BLaER1 treated with 17β-estradiol and CSF1 and Interleukin-3, amounts not matched to agents 10 nM and 100 nM (cell line): ENCODE data around the gene SH3GL2.

Source experiments
- H3K27ac ChIP-seq, 11 experiments: shearing (Covaris generic); formaldehyde crosslinking; 2 replicates each; pipeline ENCODE4 v1.8.1; 2022
- H3K27me3 ChIP-seq, 11 experiments: shearing (Covaris generic); formaldehyde crosslinking; 2 replicates each; pipeline ENCODE4 v1.8.1; 2022
- H3K36me3 ChIP-seq, 11 experiments: shearing (Covaris generic); formaldehyde crosslinking; 2 replicates each; pipeline ENCODE4 v1.8.1; 2022
- H3K4me1 ChIP-seq, 10 experiments: shearing (Covaris generic); formaldehyde crosslinking; 2 replicates each; pipeline ENCODE4 v1.8.1; 2022
- H3K4me2 ChIP-seq, 11 experiments: shearing (Covaris generic); formaldehyde crosslinking; 2 replicates each; pipeline ENCODE4 v1.8.1; 2022
- H3K4me3 ChIP-seq, 10 experiments: shearing (Covaris generic); formaldehyde crosslinking; 2 replicates each; pipeline ENCODE4 v1.8.1; 2022
- H3K9ac ChIP-seq, 11 experiments: shearing (Covaris generic); formaldehyde crosslinking; 2 replicates each; pipeline ENCODE4 v1.8.1; 2022
- H3K9me3 ChIP-seq, 11 experiments: shearing (Covaris generic); formaldehyde crosslinking; replicated peaks in 1 of 11; 2 replicates each; pipeline ENCODE4 v1.8.1; 2022
- H4K20me1 ChIP-seq, 11 experiments: shearing (Covaris generic); formaldehyde crosslinking; 2 replicates each; pipeline ENCODE4 v1.8.1; 2022
- Cebpa-rat ChIP-seq, 11 experiments: shearing (Covaris generic); IDR thresholded peaks; 2 replicates each; pipeline ENCODE4 v1.8.1; 2022

The SH3GL2 gene

GRCh38 chr9:17636821-17637220 is 58.0 kb downstream of the SH3GL2 start:
- H3K4me3 ChIP-seq, result no peak overlapping the region
- H3K9me3 ChIP-seq, result no peaks in the 10 kb centered on the region
- no peak overlapping the region for H3K9ac ChIP-seq
- H3K4me1 ChIP-seq, result no peaks in the 10 kb centered on the region
- H3K27me3 ChIP-seq, result no peaks in the 10 kb centered on the region
- H3K36me3 ChIP-seq, result no peaks in the 10 kb centered on the region
- no peak overlapping the region for H3K4me2 ChIP-seq
- H3K27ac ChIP-seq, result no peak overlapping the region
- no peak for TF ChIP-seq Cebpa-rat (IDR thresholded peaks at IDR 0.05)
- no peaks in the 10 kb centered on the region for H4K20me1 ChIP-seq

- no peaks in the 10 kb centered on the region for H3K36me3 ChIP-seq
- H3K9me3 ChIP-seq, result no peaks in the 10 kb centered on the region
- H3K9ac ChIP-seq, result no peak overlapping the region
- H3K27me3 ChIP-seq, result no peaks in the 10 kb centered on the region
- H3K27ac ChIP-seq, result no peak overlapping the region
- H4K20me1 ChIP-seq, result no peaks in the 10 kb centered on the region
- no peak overlapping the region for H3K4me3 ChIP-seq
- no peak overlapping the region for H3K4me2 ChIP-seq
- no peak for TF ChIP-seq Cebpa-rat (IDR thresholded peaks at IDR 0.05)
- H3K4me1 ChIP-seq, result no peaks in the 10 kb centered on the region
These were observed 58.4 kb downstream of the SH3GL2 start for GRCh38 chr9:17637229-17637628.

GRCh38 chr9:17648516-17648915 is 69.7 kb downstream of the SH3GL2 start:
- no peak overlapping the region for H3K27ac ChIP-seq
- H3K4me3 ChIP-seq, result no peak overlapping the region
- no peak overlapping the region for H3K9ac ChIP-seq
- TF ChIP-seq Cebpa-rat (IDR thresholded peaks at IDR 0.05), result no peak
- no peaks in the 10 kb centered on the region for H4K20me1 ChIP-seq
- H3K27me3 ChIP-seq, result no peaks in the 10 kb centered on the region
- no peaks in the 10 kb centered on the region for H3K36me3 ChIP-seq
- H3K4me1 ChIP-seq, result no peaks in the 10 kb centered on the region
- H3K4me2 ChIP-seq, result no peak overlapping the region
- H3K9me3 ChIP-seq, result peaks cover 0 to 4% (median 0%) of the 10 kb centered on the region in 11 experiments; a peak in 1 of 22 replicates

GRCh38 chr9:17651725-17652124 is 72.9 kb downstream of the SH3GL2 start:
- Histone ChIP-seq H3K27ac (no peak overlapping the region), H3K36me3 (no peaks in the 10 kb centered on the region), H3K4me3 (no peak overlapping the region), H3K4me1 (no peaks in the 10 kb centered on the region), H3K4me2 (no peak overlapping the region), H3K9me3 (no peaks in the 10 kb centered on the region), H3K9ac (no peak overlapping the region), H3K27me3 (no peaks in the 10 kb centered on the region), H4K20me1 (no peaks in the 10 kb centered on the region)
- no peak for TF ChIP-seq Cebpa-rat (IDR thresholded peaks at IDR 0.05)

- Histone ChIP-seq H4K20me1 (no peaks in the 10 kb centered on the region), H3K9me3 (no peaks in the 10 kb centered on the region), H3K9ac (no peak overlapping the region), H3K4me2 (no peak overlapping the region), H3K4me1 (no peaks in the 10 kb centered on the region), H3K27me3 (no peaks in the 10 kb centered on the region), H3K36me3 (no peaks in the 10 kb centered on the region), H3K4me3 (no peak overlapping the region), H3K27ac (no peak overlapping the region)
- TF ChIP-seq Cebpa-rat (IDR thresholded peaks at IDR 0.05), result no peak
These were observed 75.1 kb downstream of the SH3GL2 start for GRCh38 chr9:17653947-17654465.

GRCh38 chr9:17656889-17657288 is 78.0 kb downstream of the SH3GL2 start:
- TF ChIP-seq Cebpa-rat (IDR thresholded peaks at IDR 0.05), result no peak
- Histone ChIP-seq H4K20me1 (no peaks in the 10 kb centered on the region), H3K9me3 (no peaks in the 10 kb centered on the region), H3K36me3 (no peaks in the 10 kb centered on the region), H3K4me2 (no peak overlapping the region), H3K9ac (no peak overlapping the region), H3K4me1 (no peaks in the 10 kb centered on the region), H3K27ac (no peak overlapping the region), H3K4me3 (no peak overlapping the region), H3K27me3 (no peaks in the 10 kb centered on the region)

GRCh38 chr9:17658237-17658636 is 79.4 kb downstream of the SH3GL2 start:
- no peak overlapping the region for H3K4me3 ChIP-seq
- no peak overlapping the region for H3K4me2 ChIP-seq
- TF ChIP-seq Cebpa-rat (IDR thresholded peaks at IDR 0.05), result no peak
- H3K4me1 ChIP-seq, result no peaks in the 10 kb centered on the region
- H3K36me3 ChIP-seq, result no peaks in the 10 kb centered on the region
- H3K9ac ChIP-seq, result no peak overlapping the region
- H3K27ac ChIP-seq, result no peak overlapping the region
- H4K20me1 ChIP-seq, result no peaks in the 10 kb centered on the region
- H3K27me3 ChIP-seq, result no peaks in the 10 kb centered on the region
- H3K9me3 ChIP-seq, result no peaks in the 10 kb centered on the region

- no peak overlapping the region for H3K9ac ChIP-seq
- H3K36me3 ChIP-seq, result no peaks in the 10 kb centered on the region
- H3K27ac ChIP-seq, result no peak overlapping the region
- no peak overlapping the region for H3K4me3 ChIP-seq
- H3K27me3 ChIP-seq, result no peaks in the 10 kb centered on the region
- no peak overlapping the region for H3K4me2 ChIP-seq
- H4K20me1 ChIP-seq, result no peaks in the 10 kb centered on the region
- no peaks in the 10 kb centered on the region for H3K9me3 ChIP-seq
- TF ChIP-seq Cebpa-rat (IDR thresholded peaks at IDR 0.05), result no peak
- H3K4me1 ChIP-seq, result no peaks in the 10 kb centered on the region
These were observed 81.3 kb downstream of the SH3GL2 start for GRCh38 chr9:17660158-17660557.

- H3K9ac ChIP-seq, result no peak overlapping the region
- TF ChIP-seq Cebpa-rat (IDR thresholded peaks at IDR 0.05), result no peak
- no peak overlapping the region for H3K27ac ChIP-seq
- no peaks in the 10 kb centered on the region for H3K9me3 ChIP-seq
- no peak overlapping the region for H3K4me2 ChIP-seq
- H4K20me1 ChIP-seq, result no peaks in the 10 kb centered on the region
- H3K27me3 ChIP-seq, result no peaks in the 10 kb centered on the region
- H3K4me1 ChIP-seq, result peaks cover 5 to 15% (median 7%) of the 10 kb centered on the region in 10 experiments; a peak in 15 of 20 replicates
- no peaks in the 10 kb centered on the region for H3K36me3 ChIP-seq
- no peak overlapping the region for H3K4me3 ChIP-seq
These were observed 86.6 kb downstream of the SH3GL2 start for GRCh38 chr9:17665450-17665849.

GRCh38 chr9:17669206-17669605 is 90.3 kb downstream of the SH3GL2 start:
- Histone ChIP-seq H4K20me1 (no peaks in the 10 kb centered on the region), H3K27ac (no peak overlapping the region)
- no peak for TF ChIP-seq Cebpa-rat (IDR thresholded peaks at IDR 0.05)

More at GRCh38 chr9:17669206-17669605, 90.3 kb downstream of the SH3GL2 start:
- Histone ChIP-seq H3K36me3 (no peaks in the 10 kb centered on the region), H3K27me3 (no peaks in the 10 kb centered on the region), H3K4me3 (no peak overlapping the region), H3K4me1 (peaks cover 5 to 18% (median 11%) of the 10 kb centered on the region in 10 experiments; a peak in 17 of 20 replicates), H3K9me3 (no peaks in the 10 kb centered on the region), H3K4me2 (peak overlapping the region in 7 of 11 experiments; percentile 2 to 41 (median 14); a peak in 7 of 22 replicates), H3K9ac (no peak overlapping the region)
